Measurements from ENCODE around the gene NXPH3. TPM values are rescaled to one million over a fixed set of nuclear protein-coding genes. Genes with fewer than 3 reads are reported as not detected.
"Not testable (repeated sequence)": the region's sequence is repeated elsewhere in the genome, so short reads cannot be mapped to it uniquely, and the experiment has no call there.

Gene NXPH3
- total RNA-seq, 1 donor from 2014 or later, result 4.5 TPM

- ATAC-seq (no peak), DNase-seq (ENCODE audit: missing footprints) (peak; percentile 66)
- intact Hi-C loops (cut with DNase I), result no loop called here
These were observed 23.5 kb upstream of the NXPH3 start for GRCh38 chr17:49552070-49552751.

GRCh38 chr17:49553676-49554335 is 21.9 kb upstream of the NXPH3 start:
- DNase-seq (ENCODE audit: missing footprints), result peak; percentile 7
- intact Hi-C loops (cut with DNase I), result loop anchor here (2.0 kb wide), 1 partner anchor 59 kb away; the partner anchor contains the start of gene NGFR
- ATAC-seq, result no peak

- intact Hi-C loops (cut with DNase I), result loop anchor here (2.0 to 5.0 kb wide), 2 partner anchors 60 to 238 kb away; partner anchors contain the start of gene NGFR
- ATAC-seq, result no peak
- peak; percentile 39 for DNase-seq (ENCODE audit: missing footprints)
These were observed 20.8 kb upstream of the NXPH3 start for GRCh38 chr17:49554694-49555494.

- intact Hi-C loops (cut with DNase I), result loop anchor here (2.0 to 5.0 kb wide), 4 partner anchors 61 to 238 kb away; partner anchors contain the start of gene NGFR
- peak; percentile 56 for DNase-seq (ENCODE audit: missing footprints)
- no peak for ATAC-seq
These were observed 20.0 kb upstream of the NXPH3 start for GRCh38 chr17:49555495-49556222.

GRCh38 chr17:49556223-49556943 is 19.3 kb upstream of the NXPH3 start:
- DNase-seq (ENCODE audit: missing footprints), result peak; percentile 91
- intact Hi-C loops (cut with DNase I), result loop anchor here (2.0 to 5.0 kb wide), 3 partner anchors 122 to 239 kb away; no protein-coding TSS in a partner anchor
- peak; percentile 85 for ATAC-seq

GRCh38 chr17:49557312-49558024 is 18.2 kb upstream of the NXPH3 start:
- intact Hi-C loops (cut with DNase I), result loop anchor here (2.0 to 5.0 kb wide), 3 partner anchors 123 to 240 kb away; no protein-coding TSS in a partner anchor
- ATAC-seq (peak; percentile 44), DNase-seq (ENCODE audit: missing footprints) (peak; percentile 23)

GRCh38 chr17:49564638-49565037 is 11.0 kb upstream of the NXPH3 start:
- ATAC-seq (no peak), DNase-seq (ENCODE audit: missing footprints) (peak; percentile 11)
- intact Hi-C loops (cut with DNase I), result no loop called here

- intact Hi-C loops (cut with DNase I), result loop anchor here (2.0 kb wide), 2 partner anchors 223 to 285 kb away; partner anchors contain the start of gene KAT7
- peak; percentile 81 for ATAC-seq
- peak; percentile 80 for DNase-seq (ENCODE audit: missing footprints)
These were observed 9.7 kb upstream of the NXPH3 start for GRCh38 chr17:49565948-49566491.

GRCh38 chr17:49566668-49567071 is 9.0 kb upstream of the NXPH3 start:
- intact Hi-C loops (cut with DNase I), result loop anchor here (1.0 to 2.0 kb wide), 3 partner anchors 222 to 431 kb away; partner anchors contain the start of gene KAT7
- DNase-seq (ENCODE audit: missing footprints), result peak; percentile 17
- no peak for ATAC-seq

- no peak for ATAC-seq
- DNase-seq (ENCODE audit: missing footprints), result peak; percentile 64
- intact Hi-C loops (cut with DNase I), result loop anchor here (1.0 to 2.0 kb wide), 3 partner anchors 222 to 430 kb away; partner anchors contain the start of gene KAT7
These were observed 8.6 kb upstream of the NXPH3 start for GRCh38 chr17:49567104-49567521.

- ATAC-seq (peak; percentile 75), DNase-seq (ENCODE audit: missing footprints) (peak; percentile 94)
- intact Hi-C loops (cut with DNase I), result loop anchor here (1.0 to 2.0 kb wide), 4 partner anchors 127 to 429 kb away; partner anchors contain the start of gene KAT7
These were observed 7.6 kb upstream of the NXPH3 start for GRCh38 chr17:49567871-49568694.

GRCh38 chr17:49568695-49569047 is 7.0 kb upstream of the NXPH3 start:
- peak; percentile 43 for DNase-seq (ENCODE audit: missing footprints)
- intact Hi-C loops (cut with DNase I), result loop anchor here (1.0 kb wide), 1 partner anchor 127 kb away; no protein-coding TSS in a partner anchor
- ATAC-seq, result not testable (repeated sequence)

GRCh38 chr17:49570540-49571242 is 5.0 kb upstream of the NXPH3 start:
- ATAC-seq, result no peak
- intact Hi-C loops (cut with DNase I), result loop anchor here (1.0 kb wide), 1 partner anchor 121 kb away; no protein-coding TSS in a partner anchor
- peak; percentile 13 for DNase-seq (ENCODE audit: missing footprints)

GRCh38 chr17:49571283-49571682 is 4.4 kb upstream of the NXPH3 start:
- ATAC-seq, result no peak

GRCh38 chr17:49571764-49572163 is 3.9 kb upstream of the NXPH3 start:
- intact Hi-C loops (cut with DNase I), result no loop called here
- no peak for ATAC-seq
- no peak for DNase-seq (ENCODE audit: missing footprints)

More at GRCh38 chr17:49571283-49571682, 4.4 kb upstream of the NXPH3 start:
- peak; percentile 26 for DNase-seq (ENCODE audit: missing footprints)
- intact Hi-C loops (cut with DNase I), result no loop called here
